Ramos (cell line): Measurements from ENCODE around the gene ZNF804A.
"Not testable (repeated sequence)": the region's sequence is repeated elsewhere in the genome, so short reads cannot be mapped to it uniquely, and the experiment has no call there.

Source experiments
- in situ Hi-C: fragments of 300-500 bp; cut with MboI; formaldehyde crosslinking; loops from one replicate; pipeline ENCODE4 v1.14.3; 2022; ENCODE audit warnings: low sequenced_read_pairs; ENCODE audit not compliant: unreplicated experiment

The ZNF804A gene

DNA sequence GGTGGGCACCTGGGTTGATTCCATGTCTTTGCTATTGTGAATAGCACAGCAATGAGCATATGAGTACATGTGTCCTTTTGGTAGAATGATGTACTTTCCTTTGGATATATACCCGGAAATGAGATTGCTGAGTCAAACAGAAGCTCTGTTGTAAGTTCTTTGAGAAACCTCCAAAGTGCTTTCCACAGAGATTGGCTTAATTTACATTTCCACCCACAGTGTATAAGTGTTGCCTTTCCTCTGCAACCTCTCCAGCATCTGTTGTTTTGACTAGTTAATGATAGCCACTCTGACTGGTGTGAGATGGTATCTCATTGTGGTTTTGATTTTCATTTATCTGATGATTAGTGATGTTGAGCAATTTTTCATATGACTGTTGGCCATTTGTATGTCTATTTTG lies 194.8 kb downstream of the ZNF804A start:
- in situ Hi-C loops, result no loop called here

DNA sequence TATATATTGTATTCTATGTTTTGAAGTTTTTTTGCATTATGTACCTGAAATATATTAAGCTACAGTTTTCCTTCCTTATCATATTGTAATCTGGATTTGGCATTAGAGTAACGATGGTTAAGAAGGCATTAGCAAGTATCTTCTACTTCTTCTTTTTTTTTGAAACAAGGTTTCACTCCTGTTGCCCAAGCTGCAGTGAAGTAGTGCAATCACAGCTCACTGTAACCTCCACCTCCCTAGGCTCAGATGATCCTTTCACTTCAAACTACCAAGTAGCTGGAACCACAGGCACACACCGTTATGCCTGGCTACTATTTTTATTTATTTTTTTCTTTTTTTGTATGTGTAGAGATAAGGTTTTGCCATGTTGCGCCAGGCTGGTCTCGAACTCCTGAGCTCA lies 201.1 kb downstream of the ZNF804A start:
- in situ Hi-C loops, result no loop called here

DNA sequence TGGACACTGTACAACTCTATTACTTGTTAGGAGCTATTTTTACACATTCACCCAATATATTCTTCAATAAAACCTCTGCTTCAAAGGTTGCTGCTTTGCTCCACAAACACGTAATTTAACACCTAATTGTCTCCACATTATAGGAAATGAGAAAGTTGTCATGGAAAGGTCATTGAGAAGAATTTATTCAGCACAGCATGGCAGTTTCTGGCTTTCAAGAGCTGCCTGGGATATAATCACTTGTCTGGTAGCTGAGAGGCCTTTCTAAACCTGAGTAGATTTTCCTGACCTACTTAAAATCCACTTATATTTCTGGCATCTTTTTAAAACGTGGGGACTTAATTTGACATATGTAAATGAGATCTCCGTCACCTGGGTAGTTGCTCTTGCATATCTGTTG lies 216.1 kb downstream of the ZNF804A start:
- in situ Hi-C loops, result no loop called here

DNA sequence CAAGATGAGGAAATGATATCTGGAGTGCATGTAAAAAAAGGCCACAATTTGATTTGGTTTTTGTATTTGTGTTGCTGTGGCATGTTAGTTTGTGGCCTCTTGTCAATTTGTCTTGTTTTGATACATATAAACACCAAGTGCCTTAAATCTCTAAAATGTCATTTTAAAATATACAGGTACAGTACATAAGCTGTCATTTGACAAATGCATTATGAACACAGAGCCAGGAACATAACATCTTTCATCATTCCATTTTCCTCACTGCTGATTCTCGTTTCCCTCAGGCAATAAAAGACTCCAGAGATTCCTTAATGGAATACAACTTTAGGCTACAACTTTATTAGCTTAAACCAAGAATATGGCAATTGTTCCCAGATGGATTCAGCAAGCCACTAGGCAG lies 217.5 kb downstream of the ZNF804A start:
- in situ Hi-C loops, result no loop called here

DNA sequence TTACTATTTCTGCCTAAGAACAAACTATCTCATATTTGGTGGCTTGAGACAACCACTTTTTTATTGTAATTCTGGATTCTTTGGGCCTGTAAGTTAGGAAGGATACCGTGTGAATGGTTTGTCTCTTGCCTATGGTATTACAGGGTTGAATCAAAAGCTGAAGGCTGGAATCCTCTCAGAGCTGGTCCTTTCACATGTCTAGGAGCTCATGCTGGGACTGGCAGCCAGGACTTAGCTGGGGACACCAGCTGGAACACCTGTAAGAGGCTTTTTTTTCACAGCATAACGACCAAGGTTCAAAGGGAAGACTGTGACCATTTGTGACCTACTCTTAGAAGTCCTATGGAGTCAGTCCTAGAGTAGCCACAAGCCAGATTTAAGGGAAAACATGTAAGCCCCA lies 226.3 kb downstream of the ZNF804A start:
- in situ Hi-C loops, result no loop called here

DNA sequence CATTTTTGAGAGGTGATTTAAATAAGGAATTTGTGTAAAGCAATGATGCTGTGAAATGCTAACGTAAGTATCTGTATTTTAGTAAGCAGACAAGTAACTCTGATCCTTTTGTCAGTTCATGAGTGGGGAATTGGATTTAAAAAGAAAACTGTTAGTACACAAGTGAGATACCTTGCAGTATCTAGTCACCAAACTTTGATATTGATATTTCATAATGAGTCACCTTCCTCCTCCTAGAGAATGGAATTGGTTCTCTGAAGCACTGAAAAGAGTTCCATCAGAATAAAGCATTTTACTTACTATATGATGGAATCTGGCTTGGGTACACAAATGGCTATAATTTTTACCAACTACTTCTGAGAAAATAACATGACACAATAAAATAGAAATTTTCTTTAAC lies 232.2 kb downstream of the ZNF804A start:
- in situ Hi-C loops, result no loop called here

DNA sequence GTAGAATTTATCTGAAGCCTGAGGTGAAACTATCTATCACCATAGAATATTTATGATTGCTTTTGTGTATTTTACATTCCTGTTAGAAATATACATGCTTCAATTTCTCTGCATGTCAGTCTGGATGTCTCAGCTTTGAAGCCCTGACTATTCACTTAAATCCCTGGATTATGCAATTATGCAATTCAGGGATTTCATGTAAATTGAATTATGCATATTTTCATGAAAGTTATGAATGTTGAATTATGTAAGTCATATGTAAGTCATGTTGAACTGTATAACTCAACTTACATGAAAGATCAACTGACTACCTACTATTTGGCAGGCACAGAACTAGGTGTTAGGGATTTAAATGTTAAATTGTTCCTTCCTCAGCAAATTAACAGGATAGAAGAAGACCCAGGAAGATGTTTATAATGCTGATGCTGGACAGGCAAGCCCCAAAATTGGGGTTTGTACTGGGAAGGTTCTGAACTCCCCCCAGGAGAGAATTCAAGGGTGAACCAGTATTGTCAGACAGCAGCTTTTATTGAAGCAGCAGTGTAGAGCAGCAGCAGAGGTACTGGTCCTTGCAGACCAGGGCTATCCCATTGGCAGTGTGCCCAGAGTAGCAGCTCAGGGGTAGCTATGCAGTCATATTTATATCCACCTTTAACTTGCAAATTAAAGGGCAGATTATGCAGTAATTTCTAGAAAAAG lies 236.5 kb downstream of the ZNF804A start:
- in situ Hi-C loops, result no loop called here

DNA sequence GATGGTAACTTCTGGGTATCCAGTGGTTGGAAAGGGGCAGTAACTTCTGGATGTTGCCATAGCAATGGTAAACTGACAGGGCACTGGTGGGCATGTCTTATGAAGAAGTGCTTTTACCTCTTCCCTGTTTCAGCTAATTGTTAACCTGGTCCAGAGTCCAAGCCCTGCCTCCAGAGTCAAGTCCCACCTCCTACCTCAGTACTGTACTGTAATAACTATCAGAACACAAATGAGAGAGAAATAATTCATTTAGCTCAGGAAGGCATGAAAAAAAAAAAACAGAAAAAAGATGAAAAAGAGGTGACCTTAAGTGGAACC lies 237.0 kb downstream of the ZNF804A start:
- in situ Hi-C loops, result no loop called here

DNA sequence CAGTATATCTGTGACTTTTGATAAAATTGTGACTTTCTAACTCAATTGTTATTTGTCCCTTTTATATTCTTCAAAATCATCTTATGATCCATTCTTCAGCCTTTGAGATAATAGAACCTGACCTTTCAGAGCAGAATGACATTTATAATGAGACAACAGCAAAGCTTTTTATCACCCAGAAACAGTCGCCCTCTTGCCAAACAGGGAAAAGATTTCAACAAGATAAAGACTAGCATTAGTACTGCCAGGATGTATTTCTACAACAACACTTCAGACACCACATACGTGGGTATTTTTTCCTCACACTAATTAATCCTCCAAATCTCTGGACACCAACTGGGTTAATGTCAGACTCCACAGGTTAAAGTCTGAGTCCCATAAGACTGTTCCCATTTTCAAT lies 249.0 kb downstream of the ZNF804A start:
- in situ Hi-C loops, result no loop called here

DNA sequence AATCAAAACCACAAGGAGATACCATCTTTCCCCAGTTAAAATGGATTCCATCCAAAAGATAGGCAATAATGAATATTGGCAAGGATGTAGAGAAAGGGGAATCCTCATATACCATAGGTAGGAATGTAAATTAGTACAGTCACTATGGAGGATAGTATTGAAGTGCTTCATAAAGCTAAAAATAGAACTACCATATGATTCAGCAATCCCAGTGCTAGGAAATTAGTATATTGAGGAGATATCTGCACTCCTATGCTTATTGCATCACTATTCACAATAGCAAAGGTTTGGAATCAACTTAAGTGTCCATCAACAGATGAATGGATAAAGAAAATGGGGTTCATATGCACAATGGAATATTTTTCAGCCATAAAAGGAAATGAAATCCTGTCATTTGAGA lies 251.2 kb downstream of the ZNF804A start:
- in situ Hi-C loops, result no loop called here

DNA sequence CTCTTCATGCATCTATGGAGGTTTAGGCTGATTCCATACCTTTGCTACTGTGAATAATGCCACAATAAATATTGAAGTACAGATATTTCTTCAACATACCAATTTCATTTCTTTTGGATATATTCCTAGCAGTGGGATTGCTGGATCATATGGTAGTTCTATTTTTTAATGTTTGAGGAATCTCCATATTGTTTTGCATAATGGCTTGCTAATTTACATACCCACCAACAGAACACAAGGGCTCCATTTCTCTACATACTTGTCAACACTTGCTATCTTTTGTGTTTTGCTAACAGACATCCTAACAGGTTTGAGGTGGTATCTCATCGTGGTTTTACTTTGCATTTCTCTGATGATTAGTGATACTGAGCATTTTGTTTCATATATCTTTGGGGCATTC lies 253.2 kb downstream of the ZNF804A start:
- in situ Hi-C loops, result no loop called here

DNA sequence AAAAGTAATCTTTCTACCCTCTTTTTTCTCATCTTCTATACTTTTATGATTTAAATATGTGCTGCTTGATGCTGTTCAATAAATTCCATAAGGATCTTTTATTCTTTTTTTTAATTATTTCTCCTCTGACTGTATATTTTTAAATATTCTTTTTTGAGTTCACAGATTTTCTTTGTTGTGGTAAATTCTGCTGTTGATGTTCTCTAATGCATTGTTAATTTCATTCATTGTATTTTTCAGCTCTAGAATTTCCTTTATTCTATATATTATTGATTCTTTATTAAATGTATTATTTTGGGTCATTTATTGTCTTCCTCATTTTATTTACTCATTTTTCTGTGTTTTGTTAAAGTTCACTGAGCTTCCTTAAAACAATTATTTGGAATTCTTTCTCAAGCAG lies 260.9 kb downstream of the ZNF804A start:
- in situ Hi-C loops, result no loop called here

DNA sequence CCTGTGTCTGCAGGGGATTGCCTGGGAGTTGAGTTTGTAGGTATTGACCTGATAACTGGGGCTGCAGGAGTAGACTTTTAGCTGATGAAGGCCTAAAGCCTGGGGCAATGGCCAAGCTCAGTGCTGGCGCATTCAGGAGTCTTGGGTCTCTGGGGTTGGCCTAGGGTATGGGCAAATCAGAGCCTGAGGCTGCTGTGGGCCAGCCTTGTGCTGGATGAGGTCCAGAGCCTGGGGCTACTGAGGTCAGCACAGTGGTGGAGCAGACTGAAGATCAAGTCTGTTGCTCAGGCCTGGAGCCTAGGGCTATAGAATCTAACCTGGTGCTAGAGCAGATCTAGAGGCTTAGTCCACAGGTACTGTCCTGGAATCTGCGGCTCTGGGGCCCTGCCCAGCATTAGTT lies 262.4 kb downstream of the ZNF804A start:
- in situ Hi-C loops, result no loop called here

DNA sequence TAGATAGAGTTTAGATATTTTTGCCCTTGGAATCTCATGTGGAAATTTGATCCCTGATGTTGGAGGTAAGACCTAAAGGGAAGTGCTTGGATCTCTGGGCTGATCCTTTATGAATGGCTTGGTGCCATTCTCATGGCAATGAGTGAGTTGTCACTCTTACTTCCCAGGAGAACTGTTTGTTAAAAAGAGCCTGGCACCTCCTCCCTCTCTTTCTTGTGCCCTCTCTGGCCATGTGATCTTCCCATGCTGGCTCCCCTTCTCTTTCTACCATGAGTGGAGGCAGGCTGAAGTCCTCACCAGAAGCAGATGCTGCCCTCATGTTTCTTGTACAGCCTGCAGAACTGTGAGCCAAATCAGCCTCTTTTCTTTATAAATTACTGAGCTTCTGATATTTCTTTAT lies 276.9 kb downstream of the ZNF804A start:
- in situ Hi-C loops, result no loop called here

DNA sequence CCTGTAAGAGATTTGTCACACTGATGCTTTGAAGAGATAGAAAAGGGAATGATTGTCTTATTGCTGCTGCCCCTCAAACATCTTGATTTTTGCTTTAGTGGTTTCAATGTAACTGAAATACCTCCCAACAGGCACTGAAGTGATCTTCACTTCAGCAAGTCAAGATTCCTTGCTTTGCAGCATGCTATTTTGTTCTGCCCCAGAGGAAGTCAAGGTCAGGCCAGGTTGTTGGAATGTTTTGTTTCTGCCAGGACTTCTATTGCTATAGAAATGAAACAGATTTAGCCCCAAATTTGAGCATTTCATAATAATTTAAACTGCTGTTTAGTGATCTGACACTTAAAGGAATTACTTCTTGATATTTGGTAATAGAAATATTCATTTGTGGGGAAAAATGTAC lies 277.6 kb downstream of the ZNF804A start:
- in situ Hi-C loops, result no loop called here

DNA sequence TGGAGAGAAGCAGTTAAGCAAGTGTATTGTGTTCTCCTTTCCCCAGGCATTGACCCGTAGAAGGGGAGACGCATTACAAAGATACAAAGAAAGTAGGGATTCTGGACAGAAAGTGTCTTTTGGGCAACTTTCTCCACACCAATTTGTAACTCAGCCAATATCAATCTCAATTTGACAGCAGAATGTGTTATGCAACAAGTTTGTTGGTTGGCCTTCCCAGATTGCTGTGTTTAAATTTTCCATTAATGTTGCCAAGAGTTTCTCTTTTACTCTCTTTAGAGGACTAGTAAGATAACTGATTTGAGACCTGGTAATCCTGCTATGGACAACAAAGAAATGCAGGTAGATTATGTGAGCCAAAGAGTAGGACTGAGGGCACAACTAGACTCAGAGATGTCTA lies 279.6 kb downstream of the ZNF804A start:
- in situ Hi-C loops, result no loop called here

DNA sequence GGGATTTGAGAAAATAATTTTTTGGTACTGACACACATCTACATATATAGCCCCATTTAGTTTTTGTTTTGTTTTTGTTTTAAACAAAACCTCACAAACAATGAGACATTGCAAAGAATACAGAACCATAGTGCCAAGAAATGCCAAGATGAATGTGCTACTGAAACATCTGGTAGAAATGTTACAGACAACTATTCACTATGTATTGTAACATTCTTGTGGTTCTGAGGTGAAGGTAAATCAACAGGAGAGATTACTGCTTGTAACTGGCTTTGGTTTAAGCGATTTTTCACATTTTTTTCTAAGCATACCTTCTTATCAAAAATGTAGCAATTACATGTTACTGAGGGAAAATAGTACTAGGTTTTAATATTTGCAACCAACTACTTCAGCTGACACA lies 281.3 kb downstream of the ZNF804A start:
- in situ Hi-C loops, result no loop called here

DNA sequence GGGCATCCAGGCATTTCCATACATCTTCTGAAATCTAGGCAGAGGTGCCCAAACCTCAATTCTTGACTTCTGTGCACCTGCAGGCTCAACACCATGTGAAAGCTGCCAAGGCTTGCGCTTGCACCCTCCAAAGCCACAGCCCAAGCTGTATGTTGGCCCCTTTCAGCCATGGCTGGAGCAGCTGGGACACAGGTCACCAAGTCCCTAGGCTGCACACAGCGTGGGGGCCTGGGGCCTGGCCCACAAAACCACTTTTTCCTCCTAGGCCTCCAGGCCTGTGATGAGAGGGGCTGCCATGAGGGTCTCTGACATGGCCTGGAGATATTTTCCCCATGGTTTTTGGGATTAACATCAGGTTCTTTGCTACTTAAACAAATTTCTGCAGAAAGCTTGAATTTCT lies 288.3 kb downstream of the ZNF804A start:
- in situ Hi-C loops, result not testable (repeated sequence)

DNA sequence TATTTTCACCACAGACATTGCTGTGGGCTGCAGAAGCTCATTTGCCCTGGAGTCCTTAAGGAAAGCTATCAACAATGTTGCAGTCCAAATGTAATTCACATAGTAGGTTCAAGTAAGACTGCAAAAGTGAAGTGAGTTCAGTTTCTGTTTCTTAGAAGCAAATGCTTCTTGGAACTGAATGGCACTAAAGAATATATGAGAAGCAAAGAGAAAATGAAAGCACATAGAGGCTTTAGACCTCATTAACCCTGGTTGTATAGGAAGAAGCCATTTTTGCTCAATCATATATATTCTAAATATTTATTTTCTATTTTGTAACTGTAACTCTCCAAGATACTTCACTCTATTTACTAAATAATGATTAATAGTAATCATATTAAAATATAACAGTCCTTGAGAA lies 292.0 kb downstream of the ZNF804A start:
- in situ Hi-C loops, result no loop called here

DNA sequence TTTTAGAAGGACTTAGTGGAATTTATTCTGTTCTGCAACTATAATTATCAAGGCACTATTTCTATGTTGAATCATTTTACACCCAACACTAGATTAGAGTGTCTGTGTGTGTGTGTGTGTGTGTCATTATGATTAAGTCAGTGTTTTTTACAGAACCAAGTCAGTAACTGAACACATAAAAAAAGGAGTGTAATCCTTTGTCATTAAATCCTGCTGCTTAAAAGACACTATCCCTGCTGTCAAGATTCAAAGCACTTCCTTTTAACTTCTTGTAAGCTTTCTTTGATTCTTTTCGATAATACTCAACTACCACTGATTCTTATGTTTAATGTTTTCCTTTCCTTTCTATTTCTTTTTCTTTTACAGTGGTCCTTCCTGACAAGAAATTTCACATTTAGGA lies 306.7 kb downstream of the ZNF804A start:
- in situ Hi-C loops, result no loop called here

DNA sequence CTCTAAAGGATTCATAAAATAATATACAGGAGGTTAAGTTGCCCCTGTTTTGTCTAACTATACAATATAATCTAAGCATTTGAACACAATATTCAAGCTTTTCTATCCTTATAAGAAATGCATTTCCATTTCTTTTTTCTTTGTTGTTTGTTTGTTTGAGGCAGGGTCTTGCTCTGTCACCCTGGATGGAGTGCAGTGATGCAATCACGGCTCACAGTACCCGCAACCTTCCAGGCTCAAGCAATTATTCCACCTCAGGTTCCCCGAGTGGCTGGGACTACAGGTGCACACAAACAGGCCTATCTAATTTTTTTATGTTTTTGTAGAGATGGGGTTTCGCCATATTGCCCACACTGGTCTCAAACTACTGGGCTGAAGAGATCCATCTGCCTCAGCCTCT lies 307.8 kb downstream of the ZNF804A start:
- in situ Hi-C loops, result no loop called here

DNA sequence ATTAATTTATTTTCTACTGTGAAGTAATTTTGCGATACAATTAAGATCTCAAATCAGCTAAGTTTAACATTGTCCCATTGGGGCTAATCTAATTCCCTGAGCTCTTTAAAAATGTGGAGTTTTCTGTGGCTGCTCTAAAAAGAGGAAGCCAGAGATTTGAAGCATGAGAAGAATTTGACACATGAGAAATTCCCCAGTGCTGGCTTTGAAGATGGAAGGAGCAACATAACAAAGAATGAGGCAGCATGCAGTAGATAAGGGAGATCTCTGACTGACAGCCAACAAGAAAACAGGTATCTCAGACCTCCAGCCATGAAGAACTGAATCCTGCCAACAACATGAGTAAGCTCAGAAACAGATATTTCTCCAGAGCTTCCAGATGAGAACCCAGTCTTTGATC lies 308.4 kb downstream of the ZNF804A start:
- in situ Hi-C loops, result no loop called here

DNA sequence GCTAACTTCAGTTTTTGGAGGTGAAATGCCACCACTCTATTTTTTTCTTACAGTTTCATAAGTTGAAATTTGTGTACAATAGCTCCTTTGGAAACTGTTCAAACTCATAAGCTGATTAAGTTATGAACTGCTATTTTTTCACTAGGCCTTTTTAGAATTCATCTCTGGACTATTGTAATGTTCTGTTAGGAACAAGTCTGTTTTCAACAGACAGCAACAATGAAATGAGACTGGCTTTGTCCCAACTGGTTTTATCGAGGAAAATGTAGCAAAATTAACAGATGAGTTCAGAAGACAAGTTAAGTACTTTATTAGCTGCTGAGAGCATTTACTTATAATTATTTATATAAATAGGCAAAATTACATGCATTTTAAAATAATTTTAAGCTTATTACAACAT lies 310.6 kb downstream of the ZNF804A start:
- in situ Hi-C loops, result no loop called here
